ENCODE measurements around the gene UXS1. TPM values are rescaled to one million over a fixed set of nuclear protein-coding genes. Genes with fewer than 3 reads are reported as not detected.

The UXS1 gene
- total and polyA plus RNA-seq, 2 experiments from 2014 or later: 35.8 to 57.5 TPM

- Histone ChIP-seq H3K27me3 (replicated peaks; ENCODE audit: insufficient read depth) (peaks cover 43% of the 10 kb centered on the region), H3K9ac (no peak overlapping the region), H3K9me3 (ENCODE audit: low read depth) (no peaks in the 10 kb centered on the region), H2AFZ (no peak overlapping the region), H3K4me1 (ENCODE audit: insufficient read depth) (peaks cover 17% of the 10 kb centered on the region), H3K4me2 (ENCODE audit: unreplicated experiment) (no peak overlapping the region), H3K79me2 (ENCODE audit: insufficient read depth) (no peaks in the 10 kb centered on the region), H3F3A (ENCODE audit: insufficient read depth) (peaks cover 11% of the 10 kb centered on the region), H3K27ac (no peak overlapping the region), H3K36me3 (ENCODE audit: low read depth) (no peaks in the 10 kb centered on the region), H4K20me1 (ENCODE audit: insufficient read depth) (no peaks in the 10 kb centered on the region), H3K4me3 (no peak overlapping the region), H3K9me2 (ENCODE audit: insufficient read depth) (no peaks in the 10 kb centered on the region)
- WGBS, 2 experiments (ENCODE audit: low coverage in 1 of 2, low lambda C conversion rate in 2 of 2, missing lambda C conversion rate in 2 of 2): 53 to 61% methylated on average over 12 of the region's 12 CpGs
- DNase-seq: no peak
- in situ Hi-C loops (cut with MboI): no loop called here
- TF ChIP-seq EZH2 (IDR thresholded peaks at IDR 0.05; ENCODE audit: insufficient read depth, poor library complexity, severe bottlenecking): no peak
- TF ChIP-seq EZH2phosphoT487 (IDR thresholded peaks at IDR 0.05; ENCODE audit: insufficient read depth, low read depth): no peak
Measured at GRCh38 chr2:106054880-106055655, 139.0 kb downstream of the UXS1 start.

DNA sequence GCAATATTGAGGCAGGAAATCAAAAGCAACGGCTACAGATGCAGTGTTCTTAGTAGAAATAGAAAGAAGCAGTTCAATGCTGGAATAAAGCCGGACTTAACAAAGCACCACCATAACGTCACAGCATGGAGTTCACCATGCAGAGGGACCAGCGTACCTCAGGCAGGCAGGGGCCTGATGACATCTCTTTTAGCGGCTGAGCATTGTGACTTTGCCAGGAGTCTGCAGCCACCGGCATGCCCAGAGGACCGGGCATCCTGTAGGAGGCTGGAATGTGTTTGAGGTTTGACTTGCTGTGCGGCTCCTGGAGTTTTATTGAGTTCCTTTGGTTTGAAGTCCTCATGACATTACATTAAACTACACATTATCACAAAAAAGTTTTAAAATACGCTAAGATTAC, 139.8 kb downstream of the UXS1 start:
- Histone ChIP-seq H4K20me1 (ENCODE audit: insufficient read depth) (no peaks in the 10 kb centered on the region), H3K4me2 (ENCODE audit: unreplicated experiment) (no peak overlapping the region), H3K9me2 (ENCODE audit: insufficient read depth) (no peaks in the 10 kb centered on the region), H3K9me3 (ENCODE audit: low read depth) (no peaks in the 10 kb centered on the region), H3F3A (ENCODE audit: insufficient read depth) (peaks cover 11% of the 10 kb centered on the region), H3K27ac (no peak overlapping the region), H3K36me3 (ENCODE audit: low read depth) (no peaks in the 10 kb centered on the region), H2AFZ (no peak overlapping the region), H3K27me3 (replicated peaks; ENCODE audit: insufficient read depth) (peaks cover 37% of the 10 kb centered on the region), H3K4me1 (ENCODE audit: insufficient read depth) (peaks cover 17% of the 10 kb centered on the region), H3K4me3 (no peak overlapping the region), H3K79me2 (ENCODE audit: insufficient read depth) (no peaks in the 10 kb centered on the region), H3K9ac (no peak overlapping the region)
- no peak for DNase-seq
- in situ Hi-C loops (cut with MboI): no loop called here
- 69 to 71% methylated on average over 9 of the region's 9 CpGs for WGBS, 2 experiments (ENCODE audit: low coverage in 1 of 2, low lambda C conversion rate in 2 of 2, missing lambda C conversion rate in 2 of 2)
- no peak for TF ChIP-seq EZH2 (IDR thresholded peaks at IDR 0.05; ENCODE audit: insufficient read depth, poor library complexity, severe bottlenecking)

GRCh38 chr2:106053581-106053980, 140.5 kb downstream of the UXS1 start:
- Histone ChIP-seq H3K9me2 (ENCODE audit: insufficient read depth) (no peaks in the 10 kb centered on the region), H3K4me2 (ENCODE audit: unreplicated experiment) (no peak overlapping the region), H3K36me3 (ENCODE audit: low read depth) (no peaks in the 10 kb centered on the region), H3K9ac (no peak overlapping the region), H4K20me1 (ENCODE audit: insufficient read depth) (no peaks in the 10 kb centered on the region), H3K79me2 (ENCODE audit: insufficient read depth) (no peaks in the 10 kb centered on the region), H3K4me3 (no peak overlapping the region), H3K27me3 (replicated peaks; ENCODE audit: insufficient read depth) (peaks cover 32% of the 10 kb centered on the region), H3K4me1 (ENCODE audit: insufficient read depth) (peaks cover 17% of the 10 kb centered on the region), H3K27ac (no peak overlapping the region), H3K9me3 (ENCODE audit: low read depth) (no peaks in the 10 kb centered on the region), H2AFZ (no peak overlapping the region), H3F3A (ENCODE audit: insufficient read depth) (peaks cover 11% of the 10 kb centered on the region)
- in situ Hi-C loops (cut with MboI): no loop called here
- DNase-seq: peak; percentile 13
- 53 to 64% methylated on average over 6 of the region's 6 CpGs for WGBS, 2 experiments (ENCODE audit: low coverage in 1 of 2, low lambda C conversion rate in 2 of 2, missing lambda C conversion rate in 2 of 2)
- TF ChIP-seq EZH2 (IDR thresholded peaks at IDR 0.05; ENCODE audit: insufficient read depth, poor library complexity, severe bottlenecking): no peak
- TF ChIP-seq EZH2phosphoT487 (IDR thresholded peaks at IDR 0.05; ENCODE audit: insufficient read depth, low read depth): no peak

GRCh38 chr2:106053116-106053515, 141.0 kb downstream of the UXS1 start:
- in situ Hi-C loops (cut with MboI): no loop called here
- H3K4me2 ChIP-seq (ENCODE audit: unreplicated experiment): peak overlapping the region; percentile 9

More at GRCh38 chr2:106053116-106053515, 141.0 kb downstream of the UXS1 start:
- Histone ChIP-seq H3K79me2 (ENCODE audit: insufficient read depth) (no peaks in the 10 kb centered on the region), H3K27me3 (replicated peaks; ENCODE audit: insufficient read depth) (peaks cover 32% of the 10 kb centered on the region), H4K20me1 (ENCODE audit: insufficient read depth) (no peaks in the 10 kb centered on the region), H3K4me1 (ENCODE audit: insufficient read depth) (peaks cover 17% of the 10 kb centered on the region), H3K36me3 (ENCODE audit: low read depth) (no peaks in the 10 kb centered on the region), H3K9me3 (ENCODE audit: low read depth) (no peaks in the 10 kb centered on the region), H3K9me2 (ENCODE audit: insufficient read depth) (no peaks in the 10 kb centered on the region), H2AFZ (no peak overlapping the region), H3K4me3 (no peak overlapping the region), H3K9ac (no peak overlapping the region), H3K27ac (no peak overlapping the region), H3F3A (ENCODE audit: insufficient read depth) (peaks cover 11% of the 10 kb centered on the region)
- WGBS, 2 experiments (ENCODE audit: low coverage in 1 of 2, low lambda C conversion rate in 2 of 2, missing lambda C conversion rate in 2 of 2): 29 to 36% methylated on average over 2 of the region's 2 CpGs
- DNase-seq: peak; percentile 65
- no peak for TF ChIP-seq EZH2phosphoT487 (IDR thresholded peaks at IDR 0.05; ENCODE audit: insufficient read depth, low read depth)
- no peak for TF ChIP-seq EZH2 (IDR thresholded peaks at IDR 0.05; ENCODE audit: insufficient read depth, poor library complexity, severe bottlenecking)

All from GM23248 (cell line).